HepG2 (cell line): ENCODE measurements around the gene IL22RA1. TPM values are rescaled to one million over a fixed set of nuclear protein-coding genes. Genes with fewer than 3 reads are reported as not detected.

Experiments
- ATAC-seq: fragments of 200-7000 bp; cut with Tn5 transposase; 3 replicates; pipeline ENCODE4 v1.9.1; 2020; ENCODE audit warnings: mild to moderate bottlenecking, moderate library complexity
- BruUV-seq: library from RNA; stranded (reverse); fragments of 400-500 nt; replicated peaks from 2 replicates; lab custom pipeline; 2021; lab: Mats Ljungman, UMichigan
- CTCF ChIA-PET: fragments of 300-600 bp; formaldehyde crosslinking; extraction: SDS; loops from one replicate; lab custom pipeline; 2021; ENCODE audit warnings: low total read pairs, inconsistent platforms, low intra/inter-chr PET ratio; lab: Yijun Ruan, JAX
- POLR2A ChIA-PET: fragments of 350-600 bp; sonication (Branson Sonifier 250); formaldehyde crosslinking; loops from one replicate; lab custom pipeline; 2020; ENCODE audit warnings: antibody characterized with exemption, inconsistent platforms; lab: Yijun Ruan, JAX
- DNase-seq: peaks from one replicate; pipeline ENCODE4 v3.0.0-alpha.2; 2015; ENCODE audit warnings: low spot score
- FAIRE-seq: peaks from 3 replicates; lab custom pipeline; 2011; peaks lifted over from hg19 to GRCh38; lab: Jason Lieb, UNC
- H2AFZ ChIP-seq: one replicate; pipeline ENCODE4 v1.6.1; 2011; ENCODE audit warnings: low read length, inconsistent platforms
- H3K27ac ChIP-seq: fragments of 300-600 bp; 3 replicates; pipeline ENCODE4 v1.8.0; 2011; ENCODE audit warnings: mixed run types, mild to moderate bottlenecking, mixed read lengths, low read length, inconsistent platforms; ENCODE audit not compliant: insufficient read depth; ENCODE audit errors: extremely low read length
- H3K27me3 ChIP-seq, 2 experiments: fragments of 200-600 bp in 1 of 2; 2 replicates in 1 of 2; 3 replicates in 1 of 2; pipeline versions ENCODE4 v1.6.0 to v1.8.0; 2011; ENCODE audit warnings: low read length in 2 of 2, mild to moderate bottlenecking in 2 of 2, moderate library complexity in 2 of 2, inconsistent platforms in 1 of 2; ENCODE audit not compliant: insufficient read depth in 2 of 2, control insufficient read depth in 1 of 2
- H3K36me3 ChIP-seq, 2 experiments: fragments of 200-600 bp in 1 of 2; replicated peaks in 1 of 2; 2 replicates in 1 of 2; 3 replicates in 1 of 2; pipeline versions ENCODE4 v1.5.1 to v1.8.0; 2011; ENCODE audit warnings: low read length in 2 of 2, inconsistent platforms in 1 of 2; ENCODE audit not compliant: insufficient read depth in 2 of 2, control insufficient read depth in 1 of 2
- H3K4me1 ChIP-seq: 2 replicates; pipeline ENCODE4 v1.5.1; 2012; ENCODE audit warnings: low read length, inconsistent platforms; ENCODE audit not compliant: insufficient read depth
- H3K4me2 ChIP-seq: 2 replicates; pipeline ENCODE4 v1.6.0; 2011; ENCODE audit warnings: low read depth, low read length, inconsistent platforms
- H3K4me3 ChIP-seq, 3 experiments: fragments of 200-600 bp in 1 of 3; sonication (generic), shearing (Covaris generic) in 1 of 3; replicated peaks in 1 of 3; 2 replicates each; pipeline ENCODE4 v1.5.1; 2011 to 2016; ENCODE audit warnings: low read length in 3 of 3, inconsistent platforms in 2 of 3, low read depth in 2 of 3, mild to moderate bottlenecking in 2 of 3, control low read depth in 1 of 3, mixed read lengths in 1 of 3; ENCODE audit not compliant: insufficient read depth in 1 of 3
- H3K79me2 ChIP-seq: one replicate; pipeline ENCODE4 v1.6.1; 2011; ENCODE audit warnings: low read length, inconsistent platforms; ENCODE audit not compliant: insufficient read depth
- H3K9ac ChIP-seq: 2 replicates; pipeline ENCODE4 v1.6.0; 2011; ENCODE audit warnings: mild to moderate bottlenecking, low read depth, low read length, inconsistent platforms; ENCODE audit not compliant: insufficient read depth
- H3K9me3 ChIP-seq: 2 replicates; pipeline ENCODE4 v1.5.1; 2012; ENCODE audit warnings: mild to moderate bottlenecking, low read length
- H4K20me1 ChIP-seq: 2 replicates; pipeline ENCODE4 v1.6.0; 2011; ENCODE audit warnings: inconsistent platforms, mild to moderate bottlenecking, low read length, moderate library complexity; ENCODE audit not compliant: insufficient read depth
- CEBPB ChIP-seq: IDR thresholded peaks from 2 replicates; pipeline ENCODE4 v1.6.1; 2011; ENCODE audit warnings: low read depth, low read length, improper control_type of control experiment, borderline replicate concordance
- ZBTB26 ChIP-seq: IDR thresholded peaks from 2 replicates; pipeline ENCODE4 v1.6.1; 2016; ENCODE audit warnings: missing compliant biosample characterization, missing genetic modification reagents, borderline replicate concordance
- ZFP36 ChIP-seq: fragments of 150-350 bp; IDR thresholded peaks from 2 replicates; pipeline ENCODE4 v1.6.1; 2018; ENCODE audit warnings: borderline replicate concordance, low read length, low read depth; ENCODE audit not compliant: partially characterized antibody
- WGBS: methylation state at CpG from one replicate; pipeline ENCODE4 v1.1.6; 2017; ENCODE audit warnings: low lambda C conversion rate; 5-methylcytosine and 5-hydroxymethylcytosine counted together
- in situ Hi-C: cut with HindIII; loops from 2 replicates; pipeline ENCODE4 v1.10.0; 2017; ENCODE audit warnings: low pct_unique_long_range_greater_than_20kb; ENCODE audit not compliant: extremely low pct_ligation_motif_present
- intact Hi-C: fragments of 100-400 bp; cut with micrococcal nuclease; formaldehyde crosslinking; loops from one replicate; pipeline ENCODE4 v1.10.0; 2022; ENCODE audit not compliant: unreplicated experiment
- polyA plus RNA-seq, 8 experiments: library from polyadenylated mRNA; depleted of rRNA in 3 of 8; stranded (reverse) in 7 of 8; unstranded in 1 of 8; fragments of >200 nt; fragmentation: Illumina TruSeq in 4 of 8; extraction: Trizol in 4 of 8; gene quantifications; 2 replicates each; pipeline versions ENCODE4 v1.2.1 to v1.2.3, GENCODE V29; 2011 to 2016; ENCODE audit warnings: low read depth in 4 of 8, missing spikeins in 1 of 8, mixed read lengths in 1 of 8; ENCODE audit not compliant: insufficient read depth in 1 of 8
- total RNA-seq, 5 experiments: library from RNA; depleted of rRNA; stranded (reverse); fragments of >200 nt; fragmentation: Illumina TruSeq; extraction: Trizol; gene quantifications; 2 replicates each; pipeline ENCODE4 v1.2.3, GENCODE V29; 2016; ENCODE audit warnings: low read depth in 1 of 5
- TF ChIP-seq, protein P1 (sequence below): IDR thresholded peaks from 2 replicates; pipeline ENCODE4 v1.6.1; 2018; ENCODE audit warnings: missing genetic modification reagents, mild to moderate bottlenecking, missing compliant biosample characterization

IL22RA1 gene
- total and polyA plus RNA-seq, 2 of the 13 experiments (the other 11 are each of a cell fraction or from before 2014, with no cell fraction given) = 4.4 to 10.2 TPM

DNA sequence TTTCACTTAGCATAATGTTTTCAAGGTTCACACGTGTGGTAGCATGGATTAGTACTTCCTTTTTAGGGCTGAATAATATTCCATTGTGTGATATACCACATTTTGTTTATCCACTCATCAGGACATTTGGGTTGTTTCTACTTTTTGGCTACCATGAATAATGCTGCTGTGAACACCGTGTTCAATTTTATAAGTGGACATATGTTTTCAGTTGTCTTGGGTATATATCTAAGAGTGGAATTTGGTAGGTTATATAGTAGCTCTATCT is 3.8 kb downstream of the IL22RA1 start:
- no peak overlapping the region for H3K9ac ChIP-seq

DNA sequence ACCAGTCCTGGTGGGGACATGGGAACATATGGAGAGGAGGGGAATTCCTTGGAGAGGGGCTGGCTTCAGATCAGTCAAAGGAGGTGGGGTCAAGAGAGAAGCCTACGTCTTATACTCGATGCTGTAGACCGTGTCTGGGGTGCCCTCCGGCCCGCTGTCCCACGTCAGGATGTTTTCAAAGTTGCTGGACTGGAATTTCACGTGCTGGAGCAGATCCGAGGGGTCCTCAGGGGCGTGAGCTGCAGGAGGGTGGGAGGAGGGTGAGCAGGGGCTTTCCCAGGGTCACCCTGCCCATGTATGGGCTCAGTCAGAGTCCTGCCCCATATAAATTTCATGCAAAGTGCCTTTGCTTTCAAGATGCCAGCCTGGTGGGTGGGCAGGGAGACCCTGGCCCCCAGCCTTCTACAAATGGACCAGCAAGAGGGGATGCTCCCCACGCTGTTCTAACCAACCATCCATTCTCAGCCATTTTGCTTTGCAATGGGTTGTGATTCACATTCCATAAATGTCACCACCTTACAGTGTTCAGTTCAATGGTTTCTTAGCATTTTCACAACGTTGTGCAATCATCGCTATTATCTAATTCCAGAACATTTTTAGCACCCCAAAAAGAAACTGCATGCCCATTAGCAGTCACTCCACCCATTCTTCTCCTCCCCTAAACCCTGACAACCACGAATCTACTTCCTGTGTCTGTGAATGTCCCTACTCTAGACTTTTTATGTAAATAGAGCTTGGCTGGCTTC is 4.3 kb downstream of the IL22RA1 start:
- WGBS = 93% methylated on average over 10 of the region's 13 CpGs
- POLR2A ChIA-PET = no interaction called here
- no peaks in the 10 kb centered on the region for H4K20me1 ChIP-seq
- H3K36me3 ChIP-seq = peaks cover 1 to 13% of the 10 kb centered on the region in 2 experiments; a peak in 3 of 5 replicates
- peaks cover 34% of the 10 kb centered on the region for H3K4me1 ChIP-seq
- FAIRE-seq (no peak), ATAC-seq (no peak), DNase-seq (no peak)
- no peaks in the 10 kb centered on the region for H3K79me2 ChIP-seq
- no TSS peak for BruUV-seq
- no peaks in the 10 kb centered on the region; a peak in 1 of 5 replicates for H3K27me3 ChIP-seq
- H3K9me3 ChIP-seq = no peaks in the 10 kb centered on the region
- no peak overlapping the region for H3K4me2 ChIP-seq
- intact Hi-C loops = no loop called here
- no peak overlapping the region for H3K9ac ChIP-seq
- CTCF ChIA-PET = no interaction called here
- no peak overlapping the region for H2AFZ ChIP-seq
- no peak overlapping the region for H3K27ac ChIP-seq
- TF ChIP-seq ZBTB26 (CRISPR knock-in tag) = no peak
- TF ChIP-seq CEBPB = peak; percentile 55
- TF ChIP-seq, protein P1, sequence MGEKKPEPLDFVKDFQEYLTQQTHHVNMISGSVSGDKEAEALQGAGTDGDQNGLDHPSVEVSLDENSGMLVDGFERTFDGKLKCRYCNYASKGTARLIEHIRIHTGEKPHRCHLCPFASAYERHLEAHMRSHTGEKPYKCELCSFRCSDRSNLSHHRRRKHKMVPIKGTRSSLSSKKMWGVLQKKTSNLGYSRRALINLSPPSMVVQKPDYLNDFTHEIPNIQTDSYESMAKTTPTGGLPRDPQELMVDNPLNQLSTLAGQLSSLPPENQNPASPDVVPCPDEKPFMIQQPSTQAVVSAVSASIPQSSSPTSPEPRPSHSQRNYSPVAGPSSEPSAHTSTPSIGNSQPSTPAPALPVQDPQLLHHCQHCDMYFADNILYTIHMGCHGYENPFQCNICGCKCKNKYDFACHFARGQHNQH = no peak
- H3K4me3 ChIP-seq = no peak overlapping the region
- in situ Hi-C loops = no loop called here

More for the DNA sequence above, 3.8 kb downstream of the IL22RA1 start:
- H2AFZ ChIP-seq = no peak overlapping the region
- ChIA-PET CTCF (no interaction called here), POLR2A (no interaction called here)
- BruUV-seq = no TSS peak
- no peaks in the 10 kb centered on the region for H3K79me2 ChIP-seq
- 91% methylated on average over 2 of the region's 2 CpGs for WGBS
- H4K20me1 ChIP-seq = no peaks in the 10 kb centered on the region
- FAIRE-seq = no peak
- in situ Hi-C loops = no loop called here
- DNase-seq = no peak
- intact Hi-C loops = no loop called here
- peaks cover 1 to 9% of the 10 kb centered on the region in 2 experiments; a peak in 3 of 5 replicates for H3K36me3 ChIP-seq
- no peak overlapping the region for H3K4me3 ChIP-seq
- TF ChIP-seq ZFP36 = no peak
- H3K4me1 ChIP-seq = peaks cover 39% of the 10 kb centered on the region
- H3K4me2 ChIP-seq = no peak overlapping the region
- H3K27me3 ChIP-seq = no peaks in the 10 kb centered on the region; a peak in 1 of 5 replicates
- no peak for ATAC-seq
- no peaks in the 10 kb centered on the region for H3K9me3 ChIP-seq
- no peak overlapping the region for H3K27ac ChIP-seq
